NCI-H1694 (cell line): ENCODE data around the gene USP35.
"Not testable (repeated sequence)": the region's sequence is repeated elsewhere in the genome, so short reads cannot be mapped to it uniquely, and the experiment has no call there.

ENCODE experiments used
- DNase-seq: peaks from one replicate; lab custom pipeline; 2025; lab: John Stamatoyannopoulos, UW

Gene USP35

GRCh38 chr11:78170874-78171549 lies 17.7 kb upstream of the USP35 start:
- no peak for DNase-seq

- no peak for DNase-seq
Observed at GRCh38 chr11:78171951-78172350, 16.8 kb upstream of the USP35 start.

GRCh38 chr11:78175862-78176261 lies 12.9 kb upstream of the USP35 start:
- DNase-seq = not testable (repeated sequence)

DNA sequence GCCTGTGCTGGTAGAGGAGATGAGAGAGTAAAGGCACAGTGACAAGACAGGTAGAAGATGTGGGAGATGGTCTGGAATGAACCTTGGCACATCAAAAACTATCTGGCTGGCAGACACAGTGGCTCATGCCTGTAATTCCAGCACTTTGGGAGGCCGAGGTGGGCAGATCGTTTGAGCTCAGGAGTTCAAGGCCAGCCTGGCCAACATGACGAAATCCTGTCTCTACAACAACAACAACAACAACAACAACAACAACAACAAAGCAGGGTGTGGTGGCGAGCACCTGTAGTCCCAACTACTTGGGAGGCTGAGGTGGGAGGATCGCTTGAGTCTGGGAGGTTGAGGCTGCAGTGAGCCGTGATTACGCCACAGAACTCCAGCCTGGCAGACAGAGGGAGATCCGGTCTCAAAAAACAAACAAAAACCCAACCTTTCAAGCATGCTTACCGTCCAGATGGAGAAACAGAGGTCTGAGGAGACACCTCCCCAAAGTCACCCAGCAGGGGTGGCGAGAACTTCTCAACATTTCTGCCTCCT lies 12.0 kb upstream of the USP35 start:
- DNase-seq = no peak

- no peak for DNase-seq
Observed at GRCh38 chr11:78177216-78177615, 11.5 kb upstream of the USP35 start.

- no peak for DNase-seq
Observed at GRCh38 chr11:78179459-78180071, 9.2 kb upstream of the USP35 start.

- DNase-seq = no peak
Observed at GRCh38 chr11:78180751-78181150, 8.0 kb upstream of the USP35 start.

- no peak for DNase-seq
Observed at GRCh38 chr11:78181185-78181584, 7.5 kb upstream of the USP35 start.

DNA sequence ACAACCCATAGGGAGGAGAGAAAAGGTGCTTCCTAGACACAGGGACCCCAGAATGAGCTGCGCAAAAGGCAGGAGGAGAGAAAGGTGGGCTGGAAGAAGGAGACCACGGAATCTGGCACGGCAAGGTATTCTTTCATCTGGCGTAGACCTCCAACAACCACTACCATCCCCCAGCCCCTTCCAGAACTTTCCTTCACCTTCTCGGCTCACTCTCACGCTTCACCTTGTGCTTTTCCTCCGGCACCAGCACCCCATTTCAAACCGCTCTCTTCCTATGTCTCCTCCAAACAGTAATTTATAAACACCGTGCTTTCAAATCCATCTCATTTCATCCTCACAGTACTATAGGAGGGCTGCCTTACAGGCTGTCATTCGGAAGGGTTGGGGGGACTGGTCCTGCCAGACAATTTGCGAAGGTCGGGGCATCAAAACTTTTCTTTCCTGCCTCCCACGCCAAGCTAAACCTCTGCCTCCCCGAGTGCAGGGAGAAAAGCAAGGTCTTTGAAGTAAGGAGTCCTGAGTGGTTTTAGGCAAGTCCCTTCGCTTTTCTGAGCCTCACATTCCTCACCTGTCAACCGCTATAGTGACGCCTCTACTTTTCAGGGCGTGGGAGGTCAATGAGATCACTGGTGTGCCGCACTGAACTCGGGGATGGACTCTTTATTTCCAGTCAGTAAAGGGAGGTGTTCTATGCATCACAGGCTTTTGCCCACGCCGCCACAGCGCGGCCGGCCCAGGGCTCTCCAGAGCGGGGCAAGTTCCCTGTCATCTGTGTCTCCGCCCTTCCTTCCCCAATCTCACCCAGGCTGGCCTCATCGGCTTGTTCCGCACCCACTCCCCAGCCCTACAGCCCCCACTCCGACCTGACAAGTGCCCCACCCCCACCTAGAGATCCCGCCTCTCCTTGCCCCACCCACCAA lies 1.1 kb upstream of the USP35 start:
- no peak for DNase-seq

- DNase-seq = no peak
Observed at GRCh38 chr11:78189174-78189724, 530 bp downstream of the USP35 start.

GRCh38 chr11:78189851-78190250 lies 1.1 kb downstream of the USP35 start:
- no peak for DNase-seq

- DNase-seq = no peak
Observed at GRCh38 chr11:78190374-78190773, 1.7 kb downstream of the USP35 start.

GRCh38 chr11:78190871-78191538 lies 2.3 kb downstream of the USP35 start:
- no peak for DNase-seq

GRCh38 chr11:78192223-78192719 lies 3.6 kb downstream of the USP35 start:
- DNase-seq = no peak

- no peak for DNase-seq
Observed at GRCh38 chr11:78192911-78193351, 4.2 kb downstream of the USP35 start.

GRCh38 chr11:78193806-78194205 lies 5.1 kb downstream of the USP35 start:
- DNase-seq = no peak

- DNase-seq = no peak
Observed at GRCh38 chr11:78194490-78194889, 5.8 kb downstream of the USP35 start.

DNA sequence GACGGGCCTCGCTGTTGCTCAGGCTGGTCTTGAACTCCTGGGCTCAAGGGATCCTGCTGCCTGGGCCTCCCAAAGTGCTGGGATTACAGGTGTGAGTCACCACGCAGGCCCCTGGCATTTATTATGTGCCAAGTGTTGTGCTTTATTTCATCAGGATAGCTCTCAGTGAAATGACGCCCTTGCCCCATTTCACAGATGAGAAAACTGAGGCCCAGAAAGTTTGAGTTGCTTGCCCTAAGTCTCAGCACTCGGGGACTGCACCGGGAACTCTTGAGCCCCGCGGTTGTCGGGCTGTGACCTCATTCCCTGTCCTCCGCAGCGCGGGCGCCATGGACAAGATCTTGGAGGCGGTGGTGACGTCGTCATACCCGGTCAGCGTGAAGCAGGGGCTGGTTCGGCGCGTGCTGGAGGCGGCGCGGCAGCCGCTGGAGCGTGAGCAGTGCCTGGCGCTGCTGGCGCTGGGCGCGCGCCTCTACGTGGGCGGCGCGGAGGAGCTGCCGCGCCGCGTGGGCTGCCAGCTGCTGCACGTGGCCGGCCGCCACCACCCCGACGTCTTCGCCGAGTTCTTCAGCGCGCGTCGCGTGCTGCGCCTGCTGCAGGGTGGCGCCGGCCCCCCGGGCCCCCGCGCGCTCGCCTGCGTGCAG lies 7.3 kb downstream of the USP35 start:
- DNase-seq = no peak

DNA sequence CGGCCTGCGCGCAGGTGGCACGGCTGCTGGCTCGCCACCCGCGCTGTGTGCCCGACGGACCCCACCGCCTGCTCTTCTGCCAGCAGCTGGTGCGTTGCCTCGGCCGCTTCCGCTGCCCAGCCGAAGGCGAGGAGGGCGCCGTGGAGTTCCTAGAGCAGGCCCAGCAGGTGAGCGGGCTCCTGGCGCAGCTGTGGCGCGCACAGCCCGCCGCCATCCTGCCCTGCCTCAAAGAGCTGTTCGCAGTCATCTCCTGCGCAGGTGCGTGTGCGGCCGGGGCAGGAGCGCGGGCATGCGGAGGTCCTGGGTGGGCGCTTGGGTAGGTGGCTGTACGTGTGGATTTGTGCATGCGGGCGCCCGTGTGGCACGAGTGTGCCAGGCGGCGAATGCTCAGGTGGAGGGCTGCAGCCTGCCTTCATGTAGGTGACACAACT lies 8.0 kb downstream of the USP35 start:
- DNase-seq = no peak

DNA sequence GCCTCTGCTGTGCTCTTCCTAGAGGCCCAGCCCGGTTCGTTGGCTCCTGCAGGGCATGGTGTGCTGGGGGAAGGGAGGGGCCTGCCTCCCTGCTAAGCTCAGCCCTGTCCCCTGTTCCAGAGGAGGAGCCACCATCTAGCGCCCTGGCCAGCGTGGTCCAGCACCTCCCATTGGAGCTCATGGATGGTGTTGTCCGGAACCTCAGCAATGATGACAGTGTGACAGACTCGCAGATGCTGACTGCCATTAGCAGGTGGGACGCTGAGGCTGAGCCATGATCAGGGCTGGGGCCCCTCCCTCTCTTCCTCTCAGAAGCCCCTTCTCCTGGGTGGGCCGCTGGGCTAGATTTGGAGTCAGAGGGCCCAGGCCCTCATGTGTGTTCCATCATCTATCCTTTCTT lies 9.1 kb downstream of the USP35 start:
- no peak for DNase-seq
